ENCODE data around the gene PPP2R2C. TPM values are rescaled to one million over a fixed set of nuclear protein-coding genes. Genes with fewer than 3 reads are reported as not detected.
A peak's percentile ranks its signal among the peaks of the same experiment; 100 is the strongest.

The PPP2R2C gene
- total RNA-seq, 1 donor = under 0.01 TPM

- Histone ChIP-seq H3K36me3 (ENCODE audit: insufficient read depth, low read length) (no peaks in the 10 kb centered on the region), H3K9me3 (ENCODE audit: low read depth, low read length) (no peaks in the 10 kb centered on the region), H2AFZ (ENCODE audit: low read length) (no peak overlapping the region), H3K4me2 (ENCODE audit: insufficient read depth, low read length) (no peak overlapping the region), H3K4me3 (ENCODE audit: insufficient read depth, low read length) (no peak overlapping the region), H3K27me3 (ENCODE audit: insufficient read depth, low read length) (peaks cover 9% of the 10 kb centered on the region), H4K20me1 (ENCODE audit: insufficient read depth, low read length) (no peaks in the 10 kb centered on the region), H3K4me1 (ENCODE audit: insufficient read depth, low read length) (no peaks in the 10 kb centered on the region), H3K79me2 (ENCODE audit: insufficient read depth, low read length) (no peaks in the 10 kb centered on the region), H3K27ac (ENCODE audit: low read depth, low read length) (no peak overlapping the region)
- DNase-seq (ENCODE audit: insufficient read length, low spot score, missing footprints) = no peak
- no peak for TF ChIP-seq CTCF (IDR thresholded peaks at IDR 0.05; ENCODE audit: extremely low read depth, low read depth, low read length)
Observed at GRCh38 chr4:6450709-6451108, 21.7 kb downstream of the PPP2R2C start.

- no peaks in the 10 kb centered on the region for H3K4me1 ChIP-seq (ENCODE audit: insufficient read depth, low read length)
- DNase-seq (ENCODE audit: insufficient read length, low spot score, missing footprints) = peak; percentile 74
- no peak overlapping the region for H3K4me2 ChIP-seq (ENCODE audit: insufficient read depth, low read length)
- no peaks in the 10 kb centered on the region for H3K9me3 ChIP-seq (ENCODE audit: low read depth, low read length)
- no peak overlapping the region for H2AFZ ChIP-seq (ENCODE audit: low read length)
- no peaks in the 10 kb centered on the region for H3K36me3 ChIP-seq (ENCODE audit: insufficient read depth, low read length)
- H3K27ac ChIP-seq (ENCODE audit: low read depth, low read length) = no peak overlapping the region
- peaks cover 9% of the 10 kb centered on the region for H3K27me3 ChIP-seq (ENCODE audit: insufficient read depth, low read length)
- no peaks in the 10 kb centered on the region for H4K20me1 ChIP-seq (ENCODE audit: insufficient read depth, low read length)
- TF ChIP-seq CTCF (IDR thresholded peaks at IDR 0.05; ENCODE audit: extremely low read depth, low read depth, low read length) = no peak
- no peaks in the 10 kb centered on the region for H3K79me2 ChIP-seq (ENCODE audit: insufficient read depth, low read length)
- no peak overlapping the region for H3K4me3 ChIP-seq (ENCODE audit: insufficient read depth, low read length)
Observed at GRCh38 chr4:6449746-6450369, 22.6 kb downstream of the PPP2R2C start.

DNA sequence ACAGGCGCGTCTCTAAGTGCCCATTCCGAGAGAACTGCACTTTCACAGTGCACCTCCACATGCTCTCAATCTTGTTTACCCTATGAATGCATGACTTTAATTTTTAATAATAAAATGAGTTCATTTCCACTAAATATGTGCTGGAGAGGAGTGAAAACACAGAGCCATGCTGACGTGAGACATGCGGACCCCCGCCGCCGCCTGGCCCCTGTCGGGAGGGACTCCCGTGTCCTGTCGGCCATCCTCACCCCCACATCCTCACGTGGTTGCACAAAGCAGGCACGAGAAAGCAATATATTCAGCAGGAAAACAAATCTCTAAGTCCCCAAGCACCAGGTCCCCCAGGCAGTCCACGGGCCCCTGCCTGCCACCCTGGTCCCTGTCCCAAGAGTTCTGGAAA, 23.1 kb downstream of the PPP2R2C start:
- H3K4me3 ChIP-seq (ENCODE audit: insufficient read depth, low read length) = no peak overlapping the region
- H3K4me1 ChIP-seq (ENCODE audit: insufficient read depth, low read length) = no peaks in the 10 kb centered on the region
- H2AFZ ChIP-seq (ENCODE audit: low read length) = no peak overlapping the region
- no peak overlapping the region for H3K4me2 ChIP-seq (ENCODE audit: insufficient read depth, low read length)
- peak; percentile 58 for DNase-seq (ENCODE audit: insufficient read length, low spot score, missing footprints)
- no peaks in the 10 kb centered on the region for H3K36me3 ChIP-seq (ENCODE audit: insufficient read depth, low read length)
- no peak for TF ChIP-seq CTCF (IDR thresholded peaks at IDR 0.05; ENCODE audit: extremely low read depth, low read depth, low read length)
- no peaks in the 10 kb centered on the region for H3K79me2 ChIP-seq (ENCODE audit: insufficient read depth, low read length)
- H3K27ac ChIP-seq (ENCODE audit: low read depth, low read length) = no peak overlapping the region
- peaks cover 8% of the 10 kb centered on the region for H3K27me3 ChIP-seq (ENCODE audit: insufficient read depth, low read length)
- no peaks in the 10 kb centered on the region for H3K9me3 ChIP-seq (ENCODE audit: low read depth, low read length)
- H4K20me1 ChIP-seq (ENCODE audit: insufficient read depth, low read length) = no peaks in the 10 kb centered on the region

- no peak for TF ChIP-seq CTCF (IDR thresholded peaks at IDR 0.05; ENCODE audit: extremely low read depth, low read depth, low read length)
- no peaks in the 10 kb centered on the region for H3K9me3 ChIP-seq (ENCODE audit: low read depth, low read length)
- no peak overlapping the region for H3K4me3 ChIP-seq (ENCODE audit: insufficient read depth, low read length)
- H3K4me2 ChIP-seq (ENCODE audit: insufficient read depth, low read length) = no peak overlapping the region
- H3K27me3 ChIP-seq (ENCODE audit: insufficient read depth, low read length) = peaks cover 3% of the 10 kb centered on the region
- H3K79me2 ChIP-seq (ENCODE audit: insufficient read depth, low read length) = no peaks in the 10 kb centered on the region
- H3K36me3 ChIP-seq (ENCODE audit: insufficient read depth, low read length) = no peaks in the 10 kb centered on the region
- H3K4me1 ChIP-seq (ENCODE audit: insufficient read depth, low read length) = no peaks in the 10 kb centered on the region
- no peaks in the 10 kb centered on the region for H4K20me1 ChIP-seq (ENCODE audit: insufficient read depth, low read length)
- no peak overlapping the region for H2AFZ ChIP-seq (ENCODE audit: low read length)
- no peak for DNase-seq (ENCODE audit: insufficient read length, low spot score, missing footprints)
- H3K27ac ChIP-seq (ENCODE audit: low read depth, low read length) = no peak overlapping the region
Observed at GRCh38 chr4:6448476-6449170, 23.8 kb downstream of the PPP2R2C start.

Measured in osteoblast (primary cell).